Measurements from ENCODE around the gene SRGAP2C.
"Not testable (repeated sequence)": the region's sequence is repeated elsewhere in the genome, so short reads cannot be mapped to it uniquely, and the experiment has no call there.

SRGAP2C gene

GRCh38 chr1:121267072-121267471, 82.3 kb downstream of the SRGAP2C start:
- H3K4me3 ChIP-seq (ENCODE audit: low read length); DNase-seq (ENCODE audit: low read depth): not testable (repeated sequence)

- not testable (repeated sequence) for DNase-seq (ENCODE audit: low read depth); H3K4me3 ChIP-seq (ENCODE audit: low read length)
Observed at GRCh38 chr1:121269309-121269708, 84.5 kb downstream of the SRGAP2C start.

- H3K4me3 ChIP-seq (ENCODE audit: low read length); DNase-seq (ENCODE audit: low read depth): not testable (repeated sequence)
Observed at GRCh38 chr1:121269973-121270372, 85.2 kb downstream of the SRGAP2C start.

GRCh38 chr1:121271143-121271715, 86.5 kb downstream of the SRGAP2C start:
- not testable (repeated sequence) for DNase-seq (ENCODE audit: low read depth); H3K4me3 ChIP-seq (ENCODE audit: low read length)

- H3K4me3 ChIP-seq (ENCODE audit: low read length); DNase-seq (ENCODE audit: low read depth): not testable (repeated sequence)
Observed at GRCh38 chr1:121275435-121275834, 90.7 kb downstream of the SRGAP2C start.

GRCh38 chr1:121278202-121278601, 93.4 kb downstream of the SRGAP2C start:
- not testable (repeated sequence) for H3K4me3 ChIP-seq (ENCODE audit: low read length); DNase-seq (ENCODE audit: low read depth)

- H3K4me3 ChIP-seq (ENCODE audit: low read length); DNase-seq (ENCODE audit: low read depth): not testable (repeated sequence)
Observed at GRCh38 chr1:121278777-121279547, 94.2 kb downstream of the SRGAP2C start.

GRCh38 chr1:121279548-121279898, 94.7 kb downstream of the SRGAP2C start:
- not testable (repeated sequence) for DNase-seq (ENCODE audit: low read depth); H3K4me3 ChIP-seq (ENCODE audit: low read length)

GRCh38 chr1:121280699-121281317, 96.0 kb downstream of the SRGAP2C start:
- not testable (repeated sequence) for H3K4me3 ChIP-seq (ENCODE audit: low read length); DNase-seq (ENCODE audit: low read depth)

GRCh38 chr1:121281480-121281879, 96.7 kb downstream of the SRGAP2C start:
- not testable (repeated sequence) for H3K4me3 ChIP-seq (ENCODE audit: low read length); DNase-seq (ENCODE audit: low read depth)

GRCh38 chr1:121283587-121284180, 98.9 kb downstream of the SRGAP2C start:
- H3K4me3 ChIP-seq (ENCODE audit: low read length); DNase-seq (ENCODE audit: low read depth): not testable (repeated sequence)

- DNase-seq (ENCODE audit: low read depth), result not testable (repeated sequence)
Observed at GRCh38 chr1:121292590-121292989, 107.8 kb downstream of the SRGAP2C start.

GRCh38 chr1:121293263-121294204, 108.8 kb downstream of the SRGAP2C start:
- DNase-seq (ENCODE audit: low read depth); H3K4me3 ChIP-seq (ENCODE audit: low read length): not testable (repeated sequence)

More at GRCh38 chr1:121292590-121292989, 107.8 kb downstream of the SRGAP2C start:
- H3K4me3 ChIP-seq (ENCODE audit: low read length), result not testable (repeated sequence)

GRCh38 chr1:121294205-121294570, 109.4 kb downstream of the SRGAP2C start:
- DNase-seq (ENCODE audit: low read depth); H3K4me3 ChIP-seq (ENCODE audit: low read length): not testable (repeated sequence)

GRCh38 chr1:121296563-121296962, 111.8 kb downstream of the SRGAP2C start:
- H3K4me3 ChIP-seq (ENCODE audit: low read length); DNase-seq (ENCODE audit: low read depth): not testable (repeated sequence)

GRCh38 chr1:121298529-121298928, 113.8 kb downstream of the SRGAP2C start:
- H3K4me3 ChIP-seq (ENCODE audit: low read length); DNase-seq (ENCODE audit: low read depth): not testable (repeated sequence)

- H3K4me3 ChIP-seq (ENCODE audit: low read length); DNase-seq (ENCODE audit: low read depth): not testable (repeated sequence)
Observed at GRCh38 chr1:121299514-121300149, 114.9 kb downstream of the SRGAP2C start.

GRCh38 chr1:121301876-121302275, 117.1 kb downstream of the SRGAP2C start:
- DNase-seq (ENCODE audit: low read depth); H3K4me3 ChIP-seq (ENCODE audit: low read length): not testable (repeated sequence)

GRCh38 chr1:121307759-121308158, 123.0 kb downstream of the SRGAP2C start:
- not testable (repeated sequence) for DNase-seq (ENCODE audit: low read depth); H3K4me3 ChIP-seq (ENCODE audit: low read length)

All from retinal pigment epithelial cell (primary cell).